ENCODE data around the gene SSU72. TPM values are rescaled to one million over a fixed set of nuclear protein-coding genes. Genes with fewer than 3 reads are reported as not detected.
"Not testable (repeated sequence)": the region's sequence is repeated elsewhere in the genome, so short reads cannot be mapped to it uniquely, and the experiment has no call there.

SSU72 gene
- total RNA-seq, 2 donors from 2014 or later: 120 to 175 TPM

- DNase-seq; H3K36me3 ChIP-seq; H3K27me3 ChIP-seq; intact Hi-C loops (cut with DNase I); H3K9ac ChIP-seq (ENCODE audit: low read depth in 2 of 2, low read length in 2 of 2); H3K9me3 ChIP-seq; H3K4me1 ChIP-seq; H3K27ac ChIP-seq; H3K4me3 ChIP-seq: not testable (repeated sequence)
Observed at GRCh38 chr1:1523226-1523625, 51.4 kb downstream of the SSU72 start.

GRCh38 chr1:1522536-1522935, 52.1 kb downstream of the SSU72 start:
- H3K36me3 ChIP-seq; H3K27me3 ChIP-seq; DNase-seq; H3K27ac ChIP-seq; H3K4me1 ChIP-seq; H3K9me3 ChIP-seq; H3K9ac ChIP-seq (ENCODE audit: low read depth in 2 of 2, low read length in 2 of 2); intact Hi-C loops (cut with DNase I); H3K4me3 ChIP-seq: not testable (repeated sequence)

GRCh38 chr1:1521331-1521730, 53.3 kb downstream of the SSU72 start:
- no peak overlapping the region for H3K27ac ChIP-seq
- no peaks in the 10 kb centered on the region for H3K4me1 ChIP-seq
- intact Hi-C loops (cut with DNase I): no loop called here
- H3K9ac ChIP-seq (ENCODE audit: low read depth in 2 of 2, low read length in 2 of 2): no peak overlapping the region
- no peaks in the 10 kb centered on the region for H3K9me3 ChIP-seq
- H3K4me3 ChIP-seq: no peak overlapping the region
- DNase-seq: no peak
- no peaks in the 10 kb centered on the region for H3K27me3 ChIP-seq
- TF ChIP-seq CTCF (IDR thresholded peaks at IDR 0.05): no peak
- H3K36me3 ChIP-seq: no peaks in the 10 kb centered on the region

GRCh38 chr1:1519805-1520505, 54.7 kb downstream of the SSU72 start:
- H3K36me3 ChIP-seq: not testable (repeated sequence)

GRCh38 chr1:1518621-1519007, 56.0 kb downstream of the SSU72 start:
- H3K36me3 ChIP-seq; H3K27ac ChIP-seq; H3K4me3 ChIP-seq; H3K9ac ChIP-seq (ENCODE audit: low read depth in 2 of 2, low read length in 2 of 2); DNase-seq; H3K4me1 ChIP-seq; H3K9me3 ChIP-seq; intact Hi-C loops (cut with DNase I); H3K27me3 ChIP-seq: not testable (repeated sequence)

More at GRCh38 chr1:1519805-1520505, 54.7 kb downstream of the SSU72 start:
- H3K4me1 ChIP-seq; H3K27me3 ChIP-seq; H3K27ac ChIP-seq; H3K4me3 ChIP-seq; intact Hi-C loops (cut with DNase I); DNase-seq; H3K9me3 ChIP-seq; H3K9ac ChIP-seq (ENCODE audit: low read depth in 2 of 2, low read length in 2 of 2): not testable (repeated sequence)

- Histone ChIP-seq H3K36me3 (no peaks in the 10 kb centered on the region), H3K9ac (ENCODE audit: low read depth in 2 of 2, low read length in 2 of 2) (no peak overlapping the region), H3K27ac (no peak overlapping the region), H3K9me3 (no peaks in the 10 kb centered on the region), H3K27me3 (no peaks in the 10 kb centered on the region), H3K4me3 (no peak overlapping the region), H3K4me1 (no peaks in the 10 kb centered on the region)
- TF ChIP-seq CTCF (IDR thresholded peaks at IDR 0.05): no peak
- no peak for DNase-seq
- intact Hi-C loops (cut with DNase I): no loop called here
Observed at GRCh38 chr1:1517973-1518620, 56.6 kb downstream of the SSU72 start.

- DNase-seq; H3K36me3 ChIP-seq; H3K4me1 ChIP-seq; H3K4me3 ChIP-seq; intact Hi-C loops (cut with DNase I); H3K27me3 ChIP-seq; H3K9me3 ChIP-seq; H3K27ac ChIP-seq; H3K9ac ChIP-seq (ENCODE audit: low read depth in 2 of 2, low read length in 2 of 2): not testable (repeated sequence)
Observed at GRCh38 chr1:1516923-1517322, 57.7 kb downstream of the SSU72 start.

- H3K4me3 ChIP-seq; H3K9me3 ChIP-seq; H3K36me3 ChIP-seq; intact Hi-C loops (cut with DNase I); H3K9ac ChIP-seq (ENCODE audit: low read depth in 2 of 2, low read length in 2 of 2); H3K4me1 ChIP-seq; DNase-seq; H3K27me3 ChIP-seq; H3K27ac ChIP-seq: not testable (repeated sequence)
Observed at GRCh38 chr1:1514376-1514775, 60.3 kb downstream of the SSU72 start.

GRCh38 chr1:1513675-1514074, 61.0 kb downstream of the SSU72 start:
- H3K4me1 ChIP-seq; DNase-seq; H3K9ac ChIP-seq (ENCODE audit: low read depth in 2 of 2, low read length in 2 of 2); H3K27me3 ChIP-seq; H3K27ac ChIP-seq; H3K36me3 ChIP-seq; H3K9me3 ChIP-seq; H3K4me3 ChIP-seq; intact Hi-C loops (cut with DNase I): not testable (repeated sequence)

- H3K4me1 ChIP-seq; H3K36me3 ChIP-seq; H3K27ac ChIP-seq; H3K27me3 ChIP-seq; H3K9me3 ChIP-seq; DNase-seq; intact Hi-C loops (cut with DNase I): not testable (repeated sequence)
- Histone ChIP-seq H3K9ac (ENCODE audit: low read depth in 2 of 2, low read length in 2 of 2) (peak overlapping the region in 1 of 2 donors; percentile 12), H3K4me3 (peak overlapping the region; percentile 96)
Observed at GRCh38 chr1:1512425-1512824, 62.2 kb downstream of the SSU72 start.

All from colonic mucosa (tissue), 4 donors.